ENCODE results near the gene CLCN7.

CLCN7 gene

DNA sequence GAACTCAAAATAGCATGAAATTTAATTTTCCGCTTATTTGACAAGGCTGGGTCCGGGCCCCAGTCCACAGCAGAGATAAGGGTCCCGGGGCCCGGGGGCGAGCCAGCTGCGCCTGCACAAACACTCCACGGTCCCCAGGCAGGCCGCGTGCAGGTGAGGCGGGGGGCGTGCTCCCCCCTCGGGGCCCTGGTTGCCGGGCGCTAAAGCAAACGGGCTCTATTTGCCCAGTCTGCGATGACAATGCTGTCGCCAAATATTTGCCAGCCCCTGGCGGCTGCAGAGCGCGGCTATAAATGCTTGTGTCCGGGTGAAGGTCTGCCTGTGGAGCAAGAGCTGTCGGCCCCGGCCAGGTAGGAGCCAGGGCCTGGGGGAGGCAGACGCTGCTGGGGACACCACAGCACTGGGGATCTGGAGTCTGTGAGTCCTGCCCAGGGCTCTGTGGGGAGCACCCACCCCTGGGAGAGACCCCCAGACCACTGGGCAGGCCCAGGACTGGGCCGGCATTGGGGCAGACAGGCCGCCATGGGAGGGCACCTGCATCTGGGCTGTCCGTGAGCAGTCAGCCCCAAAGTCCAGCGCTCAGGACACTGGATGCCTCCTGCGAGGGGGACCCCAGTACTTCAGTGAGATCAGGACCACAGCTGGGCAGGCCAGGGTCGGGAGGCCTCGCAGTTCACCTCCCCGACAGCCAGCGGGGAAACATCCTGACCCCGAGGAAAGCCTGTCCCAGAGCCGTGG lies 43.9 kb downstream of the CLCN7 start, which contains the start of gene PERCC1:
Gene PERCC1, plus strand, starts transcription at position 320 of the 738 bp plus-strand sequence. CDS start 1,516 bp downstream, outside the sequence.
- DNase-seq (ENCODE audit: low spot score), result peak; percentile 94

DNA sequence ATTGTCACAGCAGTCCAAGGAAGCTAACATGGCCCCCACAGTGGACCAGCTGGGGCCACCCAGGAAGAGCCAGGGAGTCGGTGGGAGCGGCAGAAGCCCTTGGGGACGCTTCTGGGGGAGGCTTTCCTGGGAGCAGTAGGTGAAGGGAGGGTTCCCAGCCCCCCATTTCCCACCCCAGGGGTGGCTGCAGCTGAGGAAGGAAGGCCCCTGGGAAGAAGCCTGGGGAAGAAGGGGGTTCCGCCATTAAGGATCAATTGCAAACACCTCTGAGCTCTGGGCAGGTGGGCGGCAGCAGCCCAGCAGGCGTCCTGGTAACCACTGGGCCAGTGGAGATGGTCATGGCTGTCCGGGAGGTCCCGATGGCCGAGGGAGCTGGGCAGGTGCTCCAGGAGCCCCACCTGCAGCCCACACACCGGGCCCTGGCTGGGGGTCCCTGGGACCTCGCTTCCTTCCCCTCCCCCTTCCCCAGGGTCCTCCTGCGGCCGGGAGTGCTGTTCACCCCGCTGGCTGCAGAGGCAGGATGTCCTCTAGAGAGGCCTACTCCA lies 44.5 kb downstream of the CLCN7 start:
- DNase-seq (ENCODE audit: low spot score), result peak; percentile 39

DNA sequence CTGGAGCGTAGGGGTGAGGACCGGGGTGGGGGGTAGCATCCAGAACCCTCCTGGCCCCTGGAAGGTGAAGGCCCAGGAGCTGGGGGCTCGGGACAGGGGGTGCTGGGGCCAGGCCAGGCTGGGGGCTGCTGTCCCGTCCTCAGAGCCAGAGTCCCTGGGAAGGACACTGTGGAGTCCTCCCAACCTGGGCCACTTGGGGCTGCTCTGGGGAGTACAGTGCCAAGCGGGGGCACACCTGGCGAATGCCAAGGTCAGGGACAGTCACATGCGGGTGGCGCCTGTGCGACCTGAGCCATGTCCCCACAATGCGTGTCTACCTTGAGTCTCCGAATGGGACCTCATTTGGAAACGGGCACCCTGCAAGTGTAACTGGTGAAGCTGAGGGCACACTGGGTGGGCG lies 45.2 kb downstream of the CLCN7 start:
- DNase-seq (ENCODE audit: low spot score), result no peak

DNA sequence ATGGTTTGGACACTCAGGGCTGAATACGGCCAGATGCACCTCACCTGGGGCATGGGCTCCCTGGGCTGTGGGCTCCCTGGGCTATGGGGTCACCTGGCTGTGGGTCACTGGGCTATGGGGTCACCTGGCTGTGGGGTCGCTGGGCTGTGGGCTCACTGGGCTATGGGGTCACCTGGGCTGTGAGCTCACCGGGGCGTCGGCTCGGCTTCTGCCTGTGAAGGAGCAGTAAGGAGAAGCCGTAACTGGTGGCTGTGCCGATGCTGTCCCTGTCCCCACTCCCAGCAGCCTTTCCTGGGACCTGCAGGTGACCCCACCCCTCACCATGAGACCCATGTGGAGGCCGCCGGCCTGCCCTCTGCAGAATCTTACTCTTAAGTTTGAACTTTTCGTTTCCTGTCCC lies 45.8 kb downstream of the CLCN7 start:
- no peak for DNase-seq (ENCODE audit: low spot score)

DNA sequence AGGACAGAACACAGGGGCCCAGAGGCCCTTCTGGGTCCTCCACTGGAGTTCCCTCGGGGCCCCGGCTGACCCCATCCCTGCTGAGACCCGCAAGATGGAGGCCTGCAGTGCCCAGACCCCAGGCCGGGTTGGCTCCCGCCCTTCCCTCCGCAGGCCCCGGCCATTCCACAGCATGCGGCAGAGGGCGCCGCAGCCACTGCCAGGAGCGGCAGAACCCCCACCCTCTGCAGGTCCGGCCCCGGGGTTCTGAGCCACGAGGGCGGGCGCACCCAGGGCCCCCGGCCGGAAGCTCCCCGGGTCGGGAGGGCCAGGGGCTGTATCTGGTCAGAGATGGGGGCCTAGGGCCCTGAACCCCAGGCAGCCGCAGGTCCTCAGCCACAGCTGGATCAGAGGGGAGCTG lies 46.3 kb downstream of the CLCN7 start:
- peak; percentile 3 for DNase-seq (ENCODE audit: low spot score)

DNA sequence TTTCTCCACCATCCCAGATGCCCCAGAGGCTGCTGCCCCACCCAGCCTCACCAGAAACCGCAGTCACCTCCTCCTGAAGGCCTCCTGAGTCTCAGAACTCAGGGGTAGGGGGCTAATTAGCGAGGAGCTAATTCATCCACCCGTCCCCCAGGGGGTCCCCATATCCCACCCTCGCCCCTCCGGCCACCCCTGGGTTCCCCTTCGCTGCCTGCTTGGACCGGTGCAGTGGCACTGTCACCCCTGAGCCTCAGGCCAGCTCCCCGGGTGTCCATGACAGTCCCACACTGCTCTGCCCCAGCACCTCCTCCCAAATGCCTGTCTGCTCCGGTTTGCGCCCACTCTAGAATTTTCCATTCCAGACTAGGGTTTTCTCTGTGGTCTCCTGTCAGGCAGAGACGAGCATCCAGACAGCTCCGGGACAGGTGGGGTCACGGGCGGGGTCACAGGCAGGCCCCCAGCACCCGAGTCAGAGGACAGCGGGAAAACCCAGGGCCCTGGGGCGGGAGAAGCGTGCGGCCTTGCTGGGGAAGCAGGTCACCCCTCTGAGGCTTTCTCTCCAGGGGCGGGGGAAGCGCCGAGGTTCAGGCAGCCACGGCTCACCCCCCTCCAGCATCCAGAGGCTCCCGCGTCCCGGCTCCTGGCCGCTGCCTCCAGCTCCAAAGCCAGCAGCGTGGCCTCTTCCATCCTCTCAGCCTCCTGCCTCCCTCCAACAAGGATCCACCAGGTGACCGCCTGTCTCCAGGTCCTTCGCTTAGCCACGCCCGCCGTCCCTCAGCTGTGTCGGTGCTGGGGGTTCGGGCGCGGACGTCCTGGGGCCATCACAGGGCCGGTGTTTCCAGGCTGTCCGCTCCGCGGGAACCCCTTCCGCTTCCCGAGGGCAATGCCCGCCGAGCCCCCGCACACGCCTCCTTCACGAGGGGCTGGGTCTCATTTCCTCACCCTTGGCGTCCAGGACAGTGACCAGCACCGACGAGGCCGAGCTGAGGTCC lies 47.1 kb downstream of the CLCN7 start:
- DNase-seq (ENCODE audit: low spot score), result peak; percentile 8

DNA sequence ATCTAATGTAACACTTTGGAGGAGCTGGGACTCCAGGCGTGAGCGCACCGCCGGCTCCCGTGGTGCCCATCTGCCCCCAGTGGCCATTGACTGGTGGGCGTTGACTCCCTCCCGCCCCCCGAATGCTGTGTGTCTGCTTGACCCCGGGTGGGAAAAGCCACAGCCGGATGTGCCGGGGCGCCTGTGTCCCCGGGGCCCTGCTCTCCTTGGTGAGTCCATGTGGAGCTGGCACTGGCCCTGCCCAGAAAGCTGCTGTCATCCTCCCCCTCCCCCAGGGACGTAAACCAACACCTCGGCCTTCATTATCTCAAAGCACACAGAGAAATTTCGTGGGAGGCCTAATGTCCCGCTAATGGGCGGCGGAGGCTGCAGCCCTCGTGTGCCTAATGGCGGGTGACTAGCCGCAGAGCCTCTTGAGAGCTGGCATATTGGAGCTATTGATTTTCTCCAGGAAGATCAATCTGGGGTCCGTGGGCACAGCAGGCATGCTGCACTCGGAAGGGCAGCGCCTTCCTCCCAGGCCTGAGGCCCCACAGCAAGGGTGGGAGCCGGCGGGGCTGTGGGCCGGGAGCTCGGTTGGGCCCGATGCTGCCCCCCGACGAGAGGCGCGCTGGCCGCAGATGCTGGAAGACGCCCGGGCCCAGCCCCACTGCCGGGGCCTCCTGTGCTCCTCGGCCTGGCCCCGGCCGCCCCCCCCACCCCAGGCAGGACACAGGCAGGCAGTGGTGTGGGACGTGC lies 47.9 kb downstream of the CLCN7 start:
- peak; percentile 18 for DNase-seq (ENCODE audit: low spot score)

DNA sequence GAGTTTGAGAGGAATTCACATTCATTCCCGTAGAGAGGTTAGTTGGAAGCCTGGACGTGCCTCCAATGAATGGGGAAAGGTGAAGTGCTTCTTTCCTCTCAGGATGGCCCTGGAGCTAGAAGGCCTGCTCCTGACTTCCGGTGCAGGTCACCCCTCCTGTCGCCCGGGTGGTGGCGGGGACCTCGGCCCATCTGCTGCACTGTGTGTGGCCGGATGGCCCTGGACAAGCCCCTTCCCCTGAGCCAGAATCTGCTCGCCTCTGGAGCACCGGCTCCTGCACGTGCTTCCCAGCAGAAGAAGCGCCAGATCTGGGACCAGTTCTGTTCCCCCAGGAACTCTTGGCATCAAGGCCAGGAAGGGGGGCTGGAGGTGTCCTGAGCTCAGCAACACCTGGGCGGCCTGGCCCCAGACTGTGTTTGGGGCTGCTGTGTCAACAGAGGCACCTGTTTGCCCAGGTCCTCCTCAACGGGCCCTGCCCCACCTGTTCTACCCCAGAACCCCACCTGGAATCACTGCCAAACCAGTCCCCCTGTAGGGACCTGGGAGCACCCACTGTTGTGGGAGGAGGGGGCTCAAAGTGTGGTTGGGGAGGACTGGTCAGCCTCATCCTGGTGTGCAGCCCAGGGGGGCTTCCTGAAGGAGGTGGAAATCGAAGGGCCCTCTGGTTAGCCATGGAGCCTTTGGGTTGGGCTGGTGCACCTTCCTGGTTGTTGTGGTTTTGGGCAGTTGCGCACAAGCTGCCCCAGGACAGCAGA lies 49.0 kb downstream of the CLCN7 start:
- DNase-seq (ENCODE audit: low spot score), result no peak

DNA sequence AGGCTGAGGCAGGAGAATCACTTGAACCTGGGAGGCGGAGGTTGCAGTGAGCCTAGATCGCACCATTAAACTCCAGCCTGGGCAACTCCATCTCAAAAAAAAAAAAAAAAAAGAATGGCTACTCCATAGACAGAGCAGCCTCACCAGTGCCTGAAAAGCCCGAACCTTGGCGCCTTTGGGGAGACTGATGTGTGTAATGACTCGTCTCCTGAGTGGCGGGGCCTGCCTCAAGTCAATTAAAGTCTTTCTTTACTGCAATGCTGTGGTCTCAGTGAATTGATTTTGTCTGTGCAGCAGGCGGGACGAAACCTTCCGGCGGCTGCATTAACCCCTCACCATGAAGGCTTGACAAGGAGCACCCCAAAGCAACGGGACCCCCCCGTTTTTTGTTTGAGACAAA lies 50.8 kb downstream of the CLCN7 start:
- DNase-seq (ENCODE audit: low spot score), result peak; percentile 6

DNA sequence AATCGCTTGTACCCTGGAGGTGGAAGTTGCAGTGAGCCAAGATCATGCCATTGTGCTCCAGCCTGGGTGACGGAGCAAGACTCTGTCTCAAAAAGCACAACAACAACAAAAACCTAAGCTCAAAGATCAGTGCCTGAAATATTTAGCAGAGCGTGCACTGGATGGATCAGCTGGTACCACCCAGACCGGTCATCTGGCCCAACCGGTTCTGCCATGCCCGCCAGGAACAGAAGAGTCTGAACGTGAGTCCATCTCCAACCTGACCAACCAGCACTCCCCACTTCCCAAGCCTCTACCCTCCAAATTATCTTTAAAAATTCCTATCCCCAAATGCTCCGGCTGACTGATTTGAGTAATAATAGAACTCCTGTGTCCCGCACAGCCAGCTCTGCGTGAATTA lies 52.8 kb downstream of the CLCN7 start:
- no peak for DNase-seq (ENCODE audit: low spot score)

DNA sequence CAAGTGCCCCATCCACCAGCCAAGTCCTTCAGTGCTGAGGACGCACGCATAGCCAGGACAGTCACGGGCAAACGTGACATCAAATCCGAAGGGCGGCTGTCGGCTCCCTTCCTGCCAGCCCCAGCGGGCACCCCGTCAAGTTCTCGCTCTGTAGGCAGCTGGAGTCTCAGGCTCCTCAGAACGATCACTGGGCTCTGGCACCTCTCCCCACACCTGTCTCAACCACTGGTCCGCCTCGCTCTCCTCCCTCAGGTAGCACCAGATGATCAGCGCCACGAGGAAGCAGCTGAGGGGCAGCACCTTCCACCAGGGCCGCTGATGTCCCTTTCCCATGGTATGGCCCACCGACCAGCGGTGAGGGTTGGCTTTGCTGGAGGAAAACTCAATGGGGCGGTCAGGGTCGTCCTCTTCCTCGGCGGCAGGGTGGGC lies 54.7 kb downstream of the CLCN7 start:
- no peak for DNase-seq (ENCODE audit: low spot score)

DNA sequence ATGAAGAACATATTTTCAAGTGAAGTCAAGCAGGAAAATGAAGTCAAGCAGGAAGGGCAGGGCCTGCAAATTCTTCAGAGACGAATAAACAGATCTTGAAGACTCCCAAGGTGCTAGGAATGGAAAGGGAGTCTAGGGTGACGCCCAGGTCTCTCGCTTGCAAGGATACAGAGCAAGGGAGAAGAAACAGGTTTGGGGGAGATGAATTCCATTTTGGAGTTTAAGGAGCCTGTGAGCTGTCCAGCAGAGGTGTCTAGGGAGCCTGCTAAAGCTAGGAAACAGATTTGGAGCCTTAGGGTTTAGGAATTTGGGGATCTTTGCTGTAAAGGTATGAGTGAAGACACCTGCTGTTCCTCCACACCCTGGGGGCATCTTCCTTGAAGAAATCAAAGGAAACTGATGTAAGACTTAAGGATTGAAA lies 58.3 kb downstream of the CLCN7 start:
- no peak for DNase-seq (ENCODE audit: low spot score)

DNA sequence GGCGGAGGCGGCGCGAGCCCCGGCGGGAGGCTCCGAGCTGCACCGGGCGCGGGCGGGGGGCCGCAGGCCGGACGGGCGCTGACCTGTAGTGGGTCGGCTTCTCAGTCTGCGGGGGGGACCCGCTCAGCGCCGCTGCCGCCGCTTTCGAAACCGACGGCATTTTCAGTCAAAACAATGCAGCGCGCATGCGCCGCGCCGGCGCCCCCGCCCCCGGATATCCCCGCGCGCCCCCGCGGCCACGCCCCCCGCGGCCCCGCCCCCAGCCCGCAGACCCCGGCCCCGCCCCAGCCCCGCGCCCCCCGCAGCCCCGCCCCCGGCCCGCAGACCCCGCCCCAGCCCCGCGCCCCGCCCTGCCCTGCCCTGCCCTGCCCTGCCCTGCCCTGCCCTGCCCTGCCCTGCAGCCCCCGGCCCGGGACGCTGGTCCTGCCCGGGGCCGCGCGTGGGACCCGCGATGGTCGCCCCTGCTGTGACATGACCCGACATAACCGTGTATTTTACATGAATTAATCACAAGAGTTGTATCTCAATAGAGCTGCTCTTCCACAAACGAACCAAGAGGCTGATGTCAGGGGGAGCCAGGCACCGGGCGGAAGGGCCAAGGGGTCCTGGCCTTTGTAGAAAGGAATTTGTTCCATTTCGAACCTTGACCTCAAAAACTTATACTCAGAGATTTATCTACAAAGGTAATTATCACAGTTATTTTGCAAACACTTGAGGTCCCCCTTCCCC lies 60.1 kb downstream of the CLCN7 start, which contains the start of gene UNKL:
Gene UNKL, minus strand, starts transcription at position 173 of the 729 bp plus-strand sequence. Its CDS starts 13 bp downstream, at position 160.
- DNase-seq (ENCODE audit: low spot score), result peak; percentile 71

DNA sequence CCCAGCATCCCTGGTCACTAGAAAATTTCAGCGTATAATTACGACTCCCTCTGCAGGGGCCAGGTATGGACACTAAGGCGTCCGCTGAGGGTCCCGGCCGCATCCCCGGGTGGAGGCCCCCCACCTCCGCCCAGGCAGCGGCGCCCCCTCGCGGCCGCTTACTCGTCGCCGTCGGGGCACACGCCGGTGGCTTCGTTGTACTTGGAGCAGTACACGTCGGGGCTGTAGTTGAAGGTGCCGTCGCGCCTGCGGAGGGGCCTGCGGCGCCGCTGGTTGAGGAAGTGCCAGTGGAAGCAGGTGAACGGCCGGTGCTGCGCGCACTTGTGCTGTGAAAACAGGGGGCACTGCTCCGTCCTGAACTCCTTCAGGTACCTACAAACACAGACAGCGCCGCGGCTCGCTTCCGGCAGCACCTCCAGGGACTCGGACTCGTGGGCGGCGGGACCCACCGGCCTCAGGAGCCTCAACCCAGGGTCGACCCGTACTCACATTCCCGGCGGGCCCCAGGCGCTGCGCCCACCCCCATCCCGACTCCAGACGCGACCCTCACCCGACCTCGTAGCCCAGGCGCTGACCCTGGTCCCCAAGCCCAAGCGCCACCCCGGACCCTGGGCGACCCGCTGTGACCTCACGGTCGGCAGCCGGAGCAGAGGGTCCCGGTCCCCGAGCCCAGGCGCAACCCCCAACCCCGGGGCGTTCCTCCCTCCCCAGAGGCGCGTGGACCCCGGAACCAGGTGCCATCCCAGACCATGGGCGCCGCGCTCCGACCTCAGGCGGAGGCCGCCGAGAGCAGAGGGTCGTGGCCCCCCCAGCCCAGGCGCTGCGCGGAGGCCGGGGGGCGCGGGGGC lies 60.9 kb downstream of the CLCN7 start:
- peak; percentile 81 for DNase-seq (ENCODE audit: low spot score)

DNA sequence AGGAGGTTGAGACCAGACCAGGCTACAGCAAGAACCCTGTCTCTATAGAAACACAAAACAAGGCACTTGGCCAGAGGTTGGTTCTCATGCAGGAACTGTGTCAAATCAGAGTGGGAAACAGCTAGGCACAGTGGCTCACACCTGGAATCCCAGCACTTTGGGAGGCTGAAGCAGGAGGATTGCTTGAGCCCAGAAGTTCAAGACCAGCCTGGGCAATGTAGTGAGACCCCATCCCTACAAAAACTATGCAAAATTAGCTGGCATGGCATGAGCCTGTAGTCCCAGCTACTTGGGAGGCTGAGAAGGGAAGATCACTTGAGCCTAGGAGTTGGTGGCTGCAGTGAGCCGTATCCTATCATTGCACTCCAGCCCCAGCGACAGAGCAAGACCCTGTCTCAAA lies 62.0 kb downstream of the CLCN7 start:
- DNase-seq (ENCODE audit: low spot score), result no peak

DNA sequence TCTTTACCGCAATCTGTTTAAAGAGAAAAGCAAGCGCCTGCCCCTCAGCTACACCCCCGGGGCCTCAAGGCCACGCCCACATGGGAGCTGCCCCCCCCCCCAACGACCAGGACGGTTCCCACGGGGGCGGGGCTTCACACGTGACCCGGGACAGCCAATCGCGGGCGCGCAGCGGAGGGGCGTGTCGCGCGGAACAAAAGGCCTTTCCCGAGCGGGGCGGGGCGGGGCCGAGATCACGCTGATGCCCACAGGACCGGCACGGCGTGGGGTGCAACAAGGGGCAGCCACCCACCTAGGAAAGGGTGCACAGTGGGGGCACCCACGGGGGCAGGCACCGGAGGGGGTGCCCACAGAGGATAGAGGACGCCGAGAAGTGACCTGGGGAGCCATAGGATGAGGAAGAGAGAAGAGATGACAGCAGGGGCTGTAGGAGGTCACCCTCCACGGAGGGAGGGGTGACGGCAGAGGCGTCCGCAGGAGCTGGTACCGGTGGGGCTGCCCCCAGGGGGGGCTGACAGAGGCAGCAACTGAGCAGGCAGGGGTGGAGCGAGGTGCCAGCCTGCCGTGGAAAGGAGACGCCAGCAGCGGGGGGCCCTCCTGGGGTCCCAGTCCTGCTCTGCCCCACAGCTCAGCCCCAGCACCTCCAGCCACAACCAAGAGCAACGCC lies 66.5 kb downstream of the CLCN7 start:
- peak; percentile 75 for DNase-seq (ENCODE audit: low spot score)

DNA sequence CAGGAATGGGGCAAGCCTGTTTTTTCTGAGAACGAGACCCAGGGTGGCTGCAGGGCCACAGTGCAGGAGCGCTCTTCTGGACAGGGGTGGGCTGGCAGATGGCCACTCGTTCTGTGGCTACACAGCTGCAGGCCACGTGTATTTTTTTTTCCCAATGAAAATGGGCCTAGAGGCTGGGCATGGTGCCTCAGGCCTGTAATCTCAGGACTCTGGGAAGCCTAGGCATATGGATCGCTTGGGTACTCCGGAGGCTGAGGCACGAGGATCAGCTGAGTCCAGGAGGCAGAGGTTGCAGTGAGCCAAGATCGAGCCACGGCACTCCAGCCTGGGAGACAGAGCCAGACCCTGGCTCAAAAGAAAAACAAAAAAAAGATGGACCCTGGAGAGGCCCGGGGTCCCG lies 67.1 kb downstream of the CLCN7 start:
- DNase-seq (ENCODE audit: low spot score), result no peak

DNA sequence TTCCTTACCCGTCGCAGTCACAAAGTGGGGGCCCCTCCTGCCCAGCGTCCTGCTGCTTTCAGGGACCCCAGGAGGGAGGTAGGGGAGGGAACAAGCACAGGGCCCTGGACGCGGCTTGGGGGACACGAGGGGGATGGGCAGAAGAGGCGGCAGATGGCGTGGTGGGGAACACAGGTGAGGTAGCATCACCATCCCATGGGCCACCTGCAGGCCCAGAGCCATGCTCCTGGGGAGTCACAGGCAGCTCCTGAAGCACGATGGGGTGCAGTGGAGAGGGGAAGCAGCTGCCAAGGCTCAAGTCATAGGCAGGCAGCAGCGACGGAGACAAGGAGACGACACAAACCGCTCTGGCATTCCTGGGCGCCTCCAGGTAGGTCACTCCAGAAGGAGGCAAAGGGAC lies 71.1 kb downstream of the CLCN7 start:
- DNase-seq (ENCODE audit: low spot score), result no peak

DNA sequence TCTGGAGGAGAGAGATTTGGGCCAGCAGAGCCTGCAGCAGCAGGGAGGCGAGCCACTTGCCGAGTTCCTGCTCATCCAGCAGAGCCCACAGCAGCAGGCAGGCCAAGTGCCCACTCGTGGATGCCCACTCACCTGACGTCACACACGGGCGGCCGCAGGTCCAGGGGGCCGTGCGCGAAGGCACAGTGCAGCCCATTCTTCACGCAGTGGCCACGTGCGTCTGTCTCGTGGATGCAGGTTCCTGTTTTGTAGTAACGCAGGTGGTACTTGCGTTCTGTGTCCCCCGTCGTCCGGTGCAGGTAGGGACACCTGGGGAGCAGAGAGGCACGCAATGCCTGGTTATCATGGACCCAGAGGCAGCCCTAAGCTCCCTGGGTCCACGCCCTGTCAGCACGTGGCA lies 71.8 kb downstream of the CLCN7 start:
- DNase-seq (ENCODE audit: low spot score), result no peak

Measured in HuH-7.5 (cell line).